Prostate gland (tissue), 2 donors: ENCODE data around the gene VSNL1. TPM values are rescaled to one million over a fixed set of nuclear protein-coding genes. Genes with fewer than 3 reads are reported as not detected.

Experiments used
- DNase-seq: peaks from one replicate; pipeline ENCODE4 v3.0.0-alpha.2; 2019; ENCODE audit warnings: low spot score
- H3K27ac ChIP-seq, 2 donors: fragments of 200-600 bp; sonication (generic); 2 replicates each; pipeline ENCODE4 v1.5.1; 2017 to 2019
- H3K27me3 ChIP-seq: fragments of 200-600 bp; sonication (generic); replicated peaks from 2 replicates; pipeline ENCODE4 v1.5.1; 2019; ENCODE audit not compliant: insufficient read depth
- H3K36me3 ChIP-seq, 2 donors: fragments of 200-600 bp; sonication (generic); 1 replicate in 1 of 2; 2 replicates in 1 of 2; pipeline versions ENCODE4 v1.5.1 to v1.8.1; 2017 to 2019
- H3K4me1 ChIP-seq: fragments of 200-600 bp; sonication (generic); replicated peaks from 2 replicates; pipeline ENCODE4 v1.5.1; 2019
- H3K4me3 ChIP-seq, 2 donors: fragments of 200-600 bp; sonication (generic); 2 replicates each; pipeline ENCODE4 v1.5.1; 2017 to 2019
- H3K9me3 ChIP-seq: fragments of 200-600 bp; sonication (generic); 2 replicates; pipeline ENCODE4 v1.5.1; 2017
- POLR2A ChIP-seq: fragments of 450-650 bp; IDR thresholded peaks from one replicate; pipeline ENCODE4 v1.6.1; 2016; ENCODE audit warnings: antibody characterized with exemption, mild to moderate bottlenecking
- POLR2AphosphoS5 ChIP-seq: sonication (generic); formaldehyde crosslinking; IDR thresholded peaks from one replicate; pipeline ENCODE4 v1.6.1; 2017; ENCODE audit warnings: antibody characterized with exemption
- WGBS: methylation state at CpG from one replicate; pipeline ENCODE4 v1.1.5; 2018; 5-methylcytosine and 5-hydroxymethylcytosine counted together
- intact Hi-C: fragments of 100-400 bp; cut with DNase I; formaldehyde crosslinking; loops from one replicate; pipeline ENCODE4 v1.14.2; 2022
- total RNA-seq, 2 donors: library from RNA; depleted of rRNA; stranded (reverse); fragments of >200 nt; gene quantifications; one replicate each; pipeline ENCODE4 v1.1.0, GENCODE V29; 2016
- TF ChIP-seq, protein P1 (sequence below), 4 experiments: fragments of 200-600 bp in 2 of 4; fragments of 450-650 bp in 2 of 4; sonication (generic) in 2 of 4; IDR thresholded peaks; 1 replicate in 3 of 4; 2 replicates in 1 of 4; pipeline ENCODE4 v1.5.1; 2016 to 2019; ENCODE audit warnings: antibody characterized with exemption in 4 of 4, mild to moderate bottlenecking in 2 of 4, moderate library complexity in 2 of 4

Gene VSNL1
- total RNA-seq, 2 donors from 2014 or later = 4.4 to 11.7 TPM

DNA sequence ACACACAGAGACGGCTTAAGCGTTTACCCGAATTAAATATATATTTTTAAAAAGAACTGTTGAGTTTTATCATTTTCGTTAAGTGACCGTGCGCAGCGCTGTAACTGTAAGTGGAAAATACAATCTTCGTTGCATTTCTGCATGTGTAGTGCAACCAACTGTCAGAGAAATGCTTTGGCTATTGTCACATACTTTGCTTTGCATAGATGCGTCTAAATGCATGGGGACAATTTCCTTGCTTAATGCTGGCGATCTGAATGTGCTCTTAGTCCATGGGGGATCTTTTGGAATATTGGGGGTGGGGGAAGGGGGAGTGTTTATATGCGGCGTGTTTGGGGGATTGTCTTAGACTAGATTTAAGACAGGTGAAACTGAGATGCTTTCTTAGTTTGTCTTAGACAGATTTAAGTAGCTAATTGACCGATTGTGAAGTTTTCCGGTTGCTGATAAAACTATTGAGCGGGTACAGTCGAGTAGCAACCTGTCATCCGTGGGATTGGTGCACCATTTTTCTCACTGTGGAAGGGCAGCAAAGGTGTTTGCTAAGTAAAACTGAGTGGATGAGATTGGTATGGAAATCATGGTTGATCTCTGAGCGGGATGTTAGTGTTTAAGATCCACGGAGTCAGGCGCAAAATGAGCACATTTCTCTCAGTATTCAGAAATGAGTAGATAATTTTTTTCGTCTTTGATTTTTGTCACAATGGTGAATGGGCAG, 476 bp downstream of the VSNL1 start:
- TF ChIP-seq, protein P1, sequence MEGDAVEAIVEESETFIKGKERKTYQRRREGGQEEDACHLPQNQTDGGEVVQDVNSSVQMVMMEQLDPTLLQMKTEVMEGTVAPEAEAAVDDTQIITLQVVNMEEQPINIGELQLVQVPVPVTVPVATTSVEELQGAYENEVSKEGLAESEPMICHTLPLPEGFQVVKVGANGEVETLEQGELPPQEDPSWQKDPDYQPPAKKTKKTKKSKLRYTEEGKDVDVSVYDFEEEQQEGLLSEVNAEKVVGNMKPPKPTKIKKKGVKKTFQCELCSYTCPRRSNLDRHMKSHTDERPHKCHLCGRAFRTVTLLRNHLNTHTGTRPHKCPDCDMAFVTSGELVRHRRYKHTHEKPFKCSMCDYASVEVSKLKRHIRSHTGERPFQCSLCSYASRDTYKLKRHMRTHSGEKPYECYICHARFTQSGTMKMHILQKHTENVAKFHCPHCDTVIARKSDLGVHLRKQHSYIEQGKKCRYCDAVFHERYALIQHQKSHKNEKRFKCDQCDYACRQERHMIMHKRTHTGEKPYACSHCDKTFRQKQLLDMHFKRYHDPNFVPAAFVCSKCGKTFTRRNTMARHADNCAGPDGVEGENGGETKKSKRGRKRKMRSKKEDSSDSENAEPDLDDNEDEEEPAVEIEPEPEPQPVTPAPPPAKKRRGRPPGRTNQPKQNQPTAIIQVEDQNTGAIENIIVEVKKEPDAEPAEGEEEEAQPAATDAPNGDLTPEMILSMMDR (IDR thresholded peaks at IDR 0.05) = no peak
- TF ChIP-seq POLR2A = no peak
- no peak for TF ChIP-seq POLR2AphosphoS5
- 1% methylated on average over 21 of the region's 21 CpGs for WGBS
- Histone ChIP-seq H3K4me1 (peaks cover 3% of the 10 kb centered on the region), H3K27ac (no peak overlapping the region), H3K27me3 (peaks cover 15% of the 10 kb centered on the region), H3K9me3 (no peaks in the 10 kb centered on the region), H3K4me3 (peak overlapping the region; percentile 20 to 29), H3K36me3 (no peaks in the 10 kb centered on the region)
- intact Hi-C loops = no loop called here
- DNase-seq = no peak

DNA sequence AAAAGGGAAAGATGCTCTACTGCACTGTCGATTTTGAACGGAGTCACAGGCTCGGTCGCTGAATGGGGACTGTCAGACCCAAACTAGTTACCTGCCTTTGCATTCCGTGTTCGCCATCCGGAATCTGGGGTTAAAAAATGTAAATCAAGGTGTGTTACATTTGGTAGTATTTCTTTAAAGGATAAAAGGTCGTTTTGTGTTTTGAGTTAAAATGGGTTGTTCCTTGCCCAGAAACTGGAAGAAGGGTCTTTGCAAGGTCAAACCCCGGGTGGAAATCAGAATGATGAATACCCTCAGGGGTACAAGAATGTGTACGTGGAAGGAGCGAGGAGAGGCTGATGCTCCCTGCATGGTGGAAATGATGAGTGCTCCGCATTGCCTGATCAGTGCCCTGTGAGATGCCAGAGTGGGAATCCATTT, 1.0 kb downstream of the VSNL1 start:
- H3K36me3 ChIP-seq = no peaks in the 10 kb centered on the region
- no peak overlapping the region for H3K27ac ChIP-seq
- no peak for DNase-seq
- H3K27me3 ChIP-seq = peaks cover 15% of the 10 kb centered on the region
- intact Hi-C loops = no loop called here
- WGBS = 3% methylated on average over 12 of the region's 12 CpGs
- no peak for TF ChIP-seq POLR2A
- TF ChIP-seq POLR2AphosphoS5 = no peak
- TF ChIP-seq, protein P1 (IDR thresholded peaks at IDR 0.05) = no peak
- peaks cover 3% of the 10 kb centered on the region for H3K4me1 ChIP-seq
- H3K9me3 ChIP-seq = no peaks in the 10 kb centered on the region
- peak overlapping the region; percentile 20 to 29 for H3K4me3 ChIP-seq

DNA sequence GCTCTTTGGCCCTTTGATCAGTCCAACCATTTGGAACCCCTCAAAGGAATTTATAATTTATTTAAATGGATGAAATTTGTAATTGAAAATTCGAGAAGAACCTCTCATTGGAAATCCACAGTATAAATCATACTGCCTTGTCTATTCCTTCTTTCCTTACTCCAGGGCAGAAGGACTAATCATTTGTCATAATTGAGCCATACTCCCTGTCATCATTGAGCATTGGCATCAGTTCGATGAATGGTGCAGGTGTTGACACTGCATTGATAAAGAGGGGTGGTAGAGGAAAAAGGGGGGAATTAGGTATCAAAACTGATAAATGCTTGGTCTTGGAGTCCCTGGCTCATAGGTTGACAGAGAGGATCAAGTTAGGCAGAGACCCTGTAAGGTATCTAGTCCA, 2.0 kb downstream of the VSNL1 start:
- H3K36me3 ChIP-seq = no peaks in the 10 kb centered on the region
- intact Hi-C loops = no loop called here
- no peak for DNase-seq
- peaks cover 15% of the 10 kb centered on the region for H3K27me3 ChIP-seq
- no peak overlapping the region for H3K4me3 ChIP-seq
- 62% methylated on average over 2 of the region's 2 CpGs for WGBS
- TF ChIP-seq POLR2A (no peak), POLR2AphosphoS5 (no peak)
- TF ChIP-seq, protein P1 (IDR thresholded peaks at IDR 0.05) = no peak
- H3K9me3 ChIP-seq = no peaks in the 10 kb centered on the region
- H3K27ac ChIP-seq = no peak overlapping the region
- H3K4me1 ChIP-seq = peaks cover 3% of the 10 kb centered on the region

DNA sequence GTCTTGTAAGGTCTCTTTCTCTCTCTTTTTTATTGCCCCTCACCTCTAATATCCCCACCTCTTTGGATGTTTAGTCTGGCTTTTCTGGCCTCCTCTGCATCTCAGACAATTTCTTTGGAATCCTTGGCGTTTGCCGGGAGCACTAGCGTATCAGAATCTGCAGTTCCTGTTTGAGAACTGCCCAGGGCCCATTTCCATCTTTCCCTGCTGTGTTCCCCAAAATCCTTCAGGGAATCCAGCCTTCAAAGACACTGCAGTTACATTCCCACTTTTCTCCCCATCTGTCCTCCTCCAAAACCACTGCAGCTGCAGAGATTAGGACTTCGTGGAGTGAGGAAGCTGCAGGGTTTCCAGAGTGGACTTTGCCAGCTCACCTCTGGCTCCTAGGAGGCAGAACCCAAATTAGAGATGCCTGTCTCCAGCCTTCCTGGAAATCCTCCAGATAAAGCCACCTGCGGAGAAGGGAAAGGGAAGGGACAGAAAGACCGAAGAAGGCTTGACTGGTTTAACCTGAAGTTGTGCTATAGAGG, 2.7 kb downstream of the VSNL1 start:
- TF ChIP-seq POLR2A = no peak
- TF ChIP-seq, protein P1 (IDR thresholded peaks at IDR 0.05) = no peak
- TF ChIP-seq POLR2AphosphoS5 = no peak
- H3K27ac ChIP-seq = no peak overlapping the region
- H3K9me3 ChIP-seq = no peaks in the 10 kb centered on the region
- intact Hi-C loops = no loop called here
- peaks cover 3% of the 10 kb centered on the region for H3K4me1 ChIP-seq
- DNase-seq = no peak
- no peak overlapping the region for H3K4me3 ChIP-seq
- peaks cover 15% of the 10 kb centered on the region for H3K27me3 ChIP-seq
- 23% methylated on average over 6 of the region's 6 CpGs for WGBS
- H3K36me3 ChIP-seq = no peaks in the 10 kb centered on the region

DNA sequence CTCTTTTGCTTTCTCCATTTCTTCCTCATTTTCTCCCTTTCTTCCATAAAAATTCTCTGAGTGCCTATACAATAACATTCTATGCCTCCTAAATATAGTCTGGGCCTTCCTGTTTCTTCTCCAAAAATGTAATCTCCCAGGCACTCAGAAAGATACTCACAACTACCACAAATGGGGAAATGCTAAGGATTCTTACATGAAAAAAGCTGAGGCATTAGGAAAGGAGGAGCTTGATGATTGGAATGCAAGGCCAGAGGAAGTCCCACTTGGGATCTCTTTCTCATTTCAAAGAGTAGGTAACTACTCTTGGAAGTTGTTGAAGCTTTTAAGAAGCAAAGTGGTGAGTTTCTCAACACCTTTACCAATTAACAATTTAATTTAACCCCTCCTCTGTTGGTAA, 3.4 kb downstream of the VSNL1 start:
- intact Hi-C loops = no loop called here
- H3K27ac ChIP-seq = no peak overlapping the region
- DNase-seq = no peak
- H3K4me3 ChIP-seq = no peak overlapping the region
- TF ChIP-seq POLR2AphosphoS5 (no peak), POLR2A (no peak)
- TF ChIP-seq, protein P1 (IDR thresholded peaks at IDR 0.05) = no peak
- peaks cover 3% of the 10 kb centered on the region for H3K4me1 ChIP-seq
- H3K9me3 ChIP-seq = no peaks in the 10 kb centered on the region
- H3K36me3 ChIP-seq = no peaks in the 10 kb centered on the region
- peaks cover 15% of the 10 kb centered on the region for H3K27me3 ChIP-seq
